WI38 (cell line): Measurements from ENCODE around the gene NASP.

Source experiments
- H3K4me3 ChIP-seq: 2 replicates; pipeline ENCODE4 v1.5.1; 2011; ENCODE audit warnings: low read depth, mild to moderate bottlenecking, control low read depth, low read length
- CTCF ChIP-seq: IDR thresholded peaks from 2 replicates; pipeline ENCODE4 v1.5.1; 2012; ENCODE audit warnings: low read depth, mild to moderate bottlenecking, control low read depth, low read length

NASP gene

GRCh38 chr1:45544530-45544929, 39.3 kb upstream of the NASP start:
- H3K4me3 ChIP-seq: no peak overlapping the region
- no peak for TF ChIP-seq CTCF

- H3K4me3 ChIP-seq: no peak overlapping the region
- TF ChIP-seq CTCF: no peak
These were observed 38.8 kb upstream of the NASP start for GRCh38 chr1:45545019-45545493.

- no peak for TF ChIP-seq CTCF
- no peak overlapping the region for H3K4me3 ChIP-seq
These were observed 38.1 kb upstream of the NASP start for GRCh38 chr1:45545553-45546310.

- H3K4me3 ChIP-seq: peak within 1 kb of the TSS; percentile 91
- no peak for TF ChIP-seq CTCF
These were observed 33.2 kb upstream of the NASP start, which contains the start of gene AKR1A1 for GRCh38 chr1:45550401-45551351. Gene AKR1A1 (plus strand): TSS chr1:45550826. CDS start chr1:45561795, 10,969 bp downstream.

GRCh38 chr1:45551684-45552083, 32.2 kb upstream of the NASP start:
- no peak for TF ChIP-seq CTCF
- peak overlapping the region; percentile 91 for H3K4me3 ChIP-seq

- no peak overlapping the region for H3K4me3 ChIP-seq
- TF ChIP-seq CTCF: no peak
These were observed 31.5 kb upstream of the NASP start for GRCh38 chr1:45552331-45552730.
